ENCODE measurements around the gene PARD3B. TPM values are rescaled to one million over a fixed set of nuclear protein-coding genes. Genes with fewer than 3 reads are reported as not detected.

Gene PARD3B
- total and polyA plus RNA-seq, 10 of the 15 experiments (the other 5 are each of a cell fraction or from before 2014, with no cell fraction given): 0.01 to 0.54 (median 0.07) TPM; not detected in 7

DNA sequence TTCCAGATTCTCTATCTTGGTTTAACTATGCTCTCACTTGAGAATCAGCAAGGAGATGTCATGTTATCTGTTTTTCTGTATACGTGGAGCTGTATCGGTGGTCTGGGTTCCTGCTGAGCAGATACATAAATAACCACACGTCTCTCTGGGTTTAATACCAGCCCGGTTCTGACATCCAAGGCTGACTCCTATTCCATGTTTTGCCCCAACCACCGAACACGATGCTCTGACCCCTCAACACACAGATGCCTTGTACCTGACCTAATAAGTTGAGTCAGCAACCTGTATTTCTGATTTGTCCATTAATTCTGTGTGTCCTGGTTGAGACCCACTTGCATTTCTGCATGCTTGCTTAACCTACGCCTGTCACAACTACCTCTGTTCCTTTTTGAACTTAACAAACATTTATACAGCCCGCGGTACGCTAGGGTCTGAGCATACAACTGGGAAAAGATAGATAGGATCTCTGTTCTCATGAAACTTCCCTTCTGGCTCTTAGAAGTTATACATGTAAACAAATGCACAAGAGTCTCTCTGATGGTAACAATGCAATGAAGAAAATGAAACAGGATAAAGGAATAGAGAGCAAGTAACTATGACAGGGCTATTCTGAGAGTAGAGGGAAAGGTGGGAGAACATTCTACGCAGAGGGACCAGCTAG, 480.4 kb downstream of the PARD3B start:
- CTCF ChIA-PET: no interaction called here
- Histone ChIP-seq H3K9me3 (replicated peaks; ENCODE audit: control insufficient read depth, insufficient read depth, low read length) (no peaks in the 10 kb centered on the region), H3K27ac (ENCODE audit: control insufficient read depth, insufficient read depth) (no peak overlapping the region), H3K4me3 (no peak overlapping the region), H3K4me1 (ENCODE audit: control insufficient read depth, insufficient read depth, low read length) (no peaks in the 10 kb centered on the region), H3K4me2 (ENCODE audit: control insufficient read depth, insufficient read depth) (no peak overlapping the region), H3K9ac (ENCODE audit: control insufficient read depth, insufficient read depth, low read length) (no peak overlapping the region), H3K79me2 (ENCODE audit: control insufficient read depth, insufficient read depth, low read length) (no peaks in the 10 kb centered on the region), H3K36me3 (ENCODE audit: control insufficient read depth in 2 of 2, insufficient read depth in 2 of 2, low read length in 1 of 2) (no peaks in the 10 kb centered on the region), H2AFZ (ENCODE audit: control insufficient read depth, low read depth, low read length) (no peak overlapping the region), H4K20me1 (ENCODE audit: control insufficient read depth, insufficient read depth) (no peaks in the 10 kb centered on the region), H3K27me3 (replicated peaks in 1 of 2; ENCODE audit: control insufficient read depth in 2 of 2, insufficient read depth in 2 of 2, low read length in 1 of 2) (no peaks in the 10 kb centered on the region)
- FAIRE-seq (no peak), DNase-seq (ENCODE audit: low read depth, low spot score) (no peak), ATAC-seq (no peak)
- intact Hi-C loops (cut with micrococcal nuclease; ENCODE audit: unreplicated experiment) (no loop called here), in situ Hi-C loops (cut with MboI) (no loop called here)
- no TSS peak for BruUV-seq (replicated peaks)
- WGBS (ENCODE audit: insufficient coverage, insufficient replicate concordance, low lambda C conversion rate, missing lambda C conversion rate): 40% methylated on average over 11 of the region's 11 CpGs
- RAD21 ChIA-PET (ENCODE audit: unreplicated experiment): no interaction called here
- TF ChIP-seq SREBF2 (IDR thresholded peaks at IDR 0.05; ENCODE audit: low read length) (no peak), HCFC1 (IDR thresholded peaks at IDR 0.05; ENCODE audit: low read length) (no peak), SUPT20H (IDR thresholded peaks at IDR 0.05; ENCODE audit: borderline replicate concordance, control insufficient read depth, low read depth, low read length) (no peak), EZH2 (IDR thresholded peaks at IDR 0.05; ENCODE audit: borderline replicate concordance, control insufficient read depth, low read depth, low read length) (no peak), BCL11A (IDR thresholded peaks at IDR 0.05; ENCODE audit: low read depth, low read length) (no peak), PML (IDR thresholded peaks at IDR 0.05; ENCODE audit: low read length) (no peak), FOS (IDR thresholded peaks at IDR 0.05; ENCODE audit: borderline replicate concordance, extremely low read depth, insufficient read length) (no peak), YBX1 (IDR thresholded peaks at IDR 0.05) (no peak)
- TF ChIP-seq, protein P1, sequence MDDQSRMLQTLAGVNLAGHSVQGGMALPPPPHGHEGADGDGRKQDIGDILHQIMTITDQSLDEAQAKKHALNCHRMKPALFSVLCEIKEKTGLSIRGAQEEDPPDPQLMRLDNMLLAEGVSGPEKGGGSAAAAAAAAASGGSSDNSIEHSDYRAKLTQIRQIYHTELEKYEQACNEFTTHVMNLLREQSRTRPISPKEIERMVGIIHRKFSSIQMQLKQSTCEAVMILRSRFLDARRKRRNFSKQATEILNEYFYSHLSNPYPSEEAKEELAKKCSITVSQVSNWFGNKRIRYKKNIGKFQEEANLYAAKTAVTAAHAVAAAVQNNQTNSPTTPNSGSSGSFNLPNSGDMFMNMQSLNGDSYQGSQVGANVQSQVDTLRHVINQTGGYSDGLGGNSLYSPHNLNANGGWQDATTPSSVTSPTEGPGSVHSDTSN (IDR thresholded peaks at IDR 0.05; ENCODE audit: insufficient replicate concordance, low read depth, low read length): no peak
- TF ChIP-seq, protein P2, sequence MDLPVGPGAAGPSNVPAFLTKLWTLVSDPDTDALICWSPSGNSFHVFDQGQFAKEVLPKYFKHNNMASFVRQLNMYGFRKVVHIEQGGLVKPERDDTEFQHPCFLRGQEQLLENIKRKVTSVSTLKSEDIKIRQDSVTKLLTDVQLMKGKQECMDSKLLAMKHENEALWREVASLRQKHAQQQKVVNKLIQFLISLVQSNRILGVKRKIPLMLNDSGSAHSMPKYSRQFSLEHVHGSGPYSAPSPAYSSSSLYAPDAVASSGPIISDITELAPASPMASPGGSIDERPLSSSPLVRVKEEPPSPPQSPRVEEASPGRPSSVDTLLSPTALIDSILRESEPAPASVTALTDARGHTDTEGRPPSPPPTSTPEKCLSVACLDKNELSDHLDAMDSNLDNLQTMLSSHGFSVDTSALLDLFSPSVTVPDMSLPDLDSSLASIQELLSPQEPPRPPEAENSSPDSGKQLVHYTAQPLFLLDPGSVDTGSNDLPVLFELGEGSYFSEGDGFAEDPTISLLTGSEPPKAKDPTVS (IDR thresholded peaks at IDR 0.05; ENCODE audit: low read depth, low read length): no peak
- TF ChIP-seq, protein P3, sequence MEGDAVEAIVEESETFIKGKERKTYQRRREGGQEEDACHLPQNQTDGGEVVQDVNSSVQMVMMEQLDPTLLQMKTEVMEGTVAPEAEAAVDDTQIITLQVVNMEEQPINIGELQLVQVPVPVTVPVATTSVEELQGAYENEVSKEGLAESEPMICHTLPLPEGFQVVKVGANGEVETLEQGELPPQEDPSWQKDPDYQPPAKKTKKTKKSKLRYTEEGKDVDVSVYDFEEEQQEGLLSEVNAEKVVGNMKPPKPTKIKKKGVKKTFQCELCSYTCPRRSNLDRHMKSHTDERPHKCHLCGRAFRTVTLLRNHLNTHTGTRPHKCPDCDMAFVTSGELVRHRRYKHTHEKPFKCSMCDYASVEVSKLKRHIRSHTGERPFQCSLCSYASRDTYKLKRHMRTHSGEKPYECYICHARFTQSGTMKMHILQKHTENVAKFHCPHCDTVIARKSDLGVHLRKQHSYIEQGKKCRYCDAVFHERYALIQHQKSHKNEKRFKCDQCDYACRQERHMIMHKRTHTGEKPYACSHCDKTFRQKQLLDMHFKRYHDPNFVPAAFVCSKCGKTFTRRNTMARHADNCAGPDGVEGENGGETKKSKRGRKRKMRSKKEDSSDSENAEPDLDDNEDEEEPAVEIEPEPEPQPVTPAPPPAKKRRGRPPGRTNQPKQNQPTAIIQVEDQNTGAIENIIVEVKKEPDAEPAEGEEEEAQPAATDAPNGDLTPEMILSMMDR (IDR thresholded peaks at IDR 0.05 in 2 of 3, conservative IDR thresholded peaks at IDR 0.05 in 1 of 3; ENCODE audit: control insufficient read depth in 2 of 3, extremely low read depth in 1 of 3, insufficient read depth in 1 of 3, low read depth in 3 of 3, low read length in 3 of 3): no peak
- POLR2A ChIA-PET: no interaction called here
- SMC1A ChIA-PET (ENCODE audit: uncharacterized antibody, unreplicated experiment): no interaction called here
